NOMO-1 (cell line): Measurements from ENCODE around the gene CBLB.

Experiments
- DNase-seq, 2 experiments: peaks; one replicate each; lab custom pipeline; 2025; ENCODE audit not compliant: unreplicated experiment in 2 of 2; lab: John Stamatoyannopoulos, UW

CBLB gene

GRCh38 chr3:105719791-105720190 lies 149.0 kb downstream of the CBLB start:
- DNase-seq, result no peak

GRCh38 chr3:105715372-105715771 lies 153.4 kb downstream of the CBLB start:
- no peak for DNase-seq

GRCh38 chr3:105714453-105714852 lies 154.4 kb downstream of the CBLB start:
- DNase-seq, result no peak

GRCh38 chr3:105708980-105709379 lies 159.8 kb downstream of the CBLB start:
- no peak for DNase-seq

- DNase-seq, result no peak
Observed at GRCh38 chr3:105707009-105707408, 161.8 kb downstream of the CBLB start.

- DNase-seq, result no peak
Observed at GRCh38 chr3:105704726-105705410, 163.9 kb downstream of the CBLB start.

- no peak for DNase-seq
Observed at GRCh38 chr3:105700575-105700974, 168.2 kb downstream of the CBLB start.

- DNase-seq, result no peak
Observed at GRCh38 chr3:105691633-105692032, 177.2 kb downstream of the CBLB start.

GRCh38 chr3:105691053-105691452 lies 177.8 kb downstream of the CBLB start:
- DNase-seq, result no peak

- DNase-seq, result no peak
Observed at GRCh38 chr3:105688821-105689220, 180.0 kb downstream of the CBLB start.

- DNase-seq, result peak; percentile 1 to 15
Observed at GRCh38 chr3:105686278-105686897, 182.4 kb downstream of the CBLB start.

- no peak for DNase-seq
Observed at GRCh38 chr3:105679951-105680350, 188.9 kb downstream of the CBLB start.

GRCh38 chr3:105678017-105678416 lies 190.8 kb downstream of the CBLB start:
- no peak for DNase-seq

GRCh38 chr3:105676621-105677300 lies 192.1 kb downstream of the CBLB start:
- DNase-seq, result no peak

GRCh38 chr3:105674437-105675065 lies 194.3 kb downstream of the CBLB start:
- no peak for DNase-seq

- DNase-seq, result no peak
Observed at GRCh38 chr3:105672996-105673395, 195.8 kb downstream of the CBLB start.

GRCh38 chr3:105662306-105662705 lies 206.5 kb downstream of the CBLB start:
- no peak for DNase-seq

- DNase-seq, result no peak
Observed at GRCh38 chr3:105661461-105661860, 207.4 kb downstream of the CBLB start.

GRCh38 chr3:105656651-105657504 lies 211.9 kb downstream of the CBLB start:
- DNase-seq, result no peak

- no peak for DNase-seq
Observed at GRCh38 chr3:105653868-105654267, 214.9 kb downstream of the CBLB start.

- DNase-seq, result no peak
Observed at GRCh38 chr3:105653166-105653565, 215.6 kb downstream of the CBLB start.
